Ishikawa (cell line): ENCODE data around the gene VPS54.

Experiments used
- CEBPB ChIP-seq: IDR thresholded peaks from 2 replicates; pipeline ENCODE4 v1.6.1; 2012
- EP300 ChIP-seq: IDR thresholded peaks from 2 replicates; pipeline ENCODE4 v1.6.1; 2012; ENCODE audit warnings: borderline replicate concordance
- MAX ChIP-seq: IDR thresholded peaks from 2 replicates; pipeline ENCODE4 v1.6.1; 2012
- RAD21 ChIP-seq: IDR thresholded peaks from 2 replicates; pipeline ENCODE4 v1.6.1; 2012; ENCODE audit warnings: low read depth
- TAF1 ChIP-seq: IDR thresholded peaks from 2 replicates; pipeline ENCODE4 v1.6.1; 2012; ENCODE audit warnings: low read depth, mild to moderate bottlenecking
- YY1 ChIP-seq: IDR thresholded peaks from 2 replicates; pipeline ENCODE4 v1.6.1; 2012; ENCODE audit warnings: low read depth
- ZBTB7A ChIP-seq: IDR thresholded peaks from 2 replicates; pipeline ENCODE4 v1.6.1; 2012; ENCODE audit warnings: low read depth

DNA sequence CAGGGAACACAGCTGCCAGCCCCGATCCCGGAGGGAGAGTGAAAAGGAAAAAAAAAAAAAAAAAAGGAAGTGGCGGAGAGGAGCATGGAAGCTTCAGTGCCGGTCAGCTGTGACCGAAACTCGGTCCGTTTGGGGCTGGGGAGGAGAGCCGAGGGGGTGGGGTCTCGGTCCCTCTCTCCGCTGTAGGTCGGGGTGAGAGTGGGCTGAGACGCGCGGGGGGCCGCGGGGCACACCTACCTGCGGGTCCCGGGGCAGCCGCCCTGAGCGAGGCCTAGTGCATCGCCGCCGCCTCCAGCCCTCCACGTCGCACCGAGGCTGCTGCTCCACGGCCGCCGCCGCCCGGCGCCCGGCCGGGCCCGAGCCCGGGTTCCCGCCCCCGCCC is 536 bp downstream of the VPS54 start:
- TF ChIP-seq MAX (no peak; the same call in 1 of the 2 replicates), EP300 (no peak), ZBTB7A (no peak), YY1 (no peak), TAF1 (no peak), CEBPB (no peak), RAD21 (no peak)
